ENCODE measurements around the gene DNAJC4.
A peak's percentile ranks its signal among the peaks of the same experiment; 100 is the strongest.

Gene DNAJC4

DNA sequence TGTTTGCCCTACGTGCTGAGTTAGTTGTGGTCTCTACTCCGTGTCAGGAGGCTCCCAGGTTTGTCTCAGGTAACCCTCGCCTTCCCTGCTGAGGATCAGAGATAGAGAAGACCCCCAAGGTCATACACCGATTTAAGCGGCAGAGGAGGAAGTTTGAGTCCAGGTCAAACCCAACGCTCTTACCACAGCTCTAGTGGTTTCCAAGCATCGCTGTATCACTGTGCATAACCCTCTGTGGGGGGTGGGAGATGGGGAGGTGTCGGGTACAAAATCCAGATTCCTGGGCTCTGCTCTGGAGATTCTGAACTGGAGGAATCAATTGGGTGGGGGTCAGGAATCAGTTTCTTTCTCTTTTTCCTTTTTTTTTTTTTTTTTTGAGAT is 627 bp downstream of the DNAJC4 start:
- no peak for DNase-seq

DNA sequence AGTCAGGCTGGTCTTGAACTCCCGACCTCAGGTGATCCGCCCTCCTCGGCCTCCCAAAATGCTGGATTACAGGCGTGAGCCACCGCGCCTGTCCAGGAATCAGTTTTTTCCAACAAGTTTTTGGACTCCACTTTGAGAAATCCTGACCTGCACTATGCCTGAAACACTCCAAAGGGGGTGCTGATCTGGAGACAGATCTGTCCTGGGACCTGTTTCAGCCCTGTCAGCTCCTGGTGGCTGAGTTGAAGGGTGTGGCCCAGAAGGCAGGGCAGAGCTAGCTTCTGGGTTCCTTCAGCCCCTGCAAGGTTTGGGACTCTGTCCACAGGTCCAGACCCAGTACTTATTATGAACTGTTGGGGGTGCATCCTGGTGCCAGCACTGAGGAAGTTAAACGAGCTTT is 1.2 kb downstream of the DNAJC4 start:
- no peak for DNase-seq

DNA sequence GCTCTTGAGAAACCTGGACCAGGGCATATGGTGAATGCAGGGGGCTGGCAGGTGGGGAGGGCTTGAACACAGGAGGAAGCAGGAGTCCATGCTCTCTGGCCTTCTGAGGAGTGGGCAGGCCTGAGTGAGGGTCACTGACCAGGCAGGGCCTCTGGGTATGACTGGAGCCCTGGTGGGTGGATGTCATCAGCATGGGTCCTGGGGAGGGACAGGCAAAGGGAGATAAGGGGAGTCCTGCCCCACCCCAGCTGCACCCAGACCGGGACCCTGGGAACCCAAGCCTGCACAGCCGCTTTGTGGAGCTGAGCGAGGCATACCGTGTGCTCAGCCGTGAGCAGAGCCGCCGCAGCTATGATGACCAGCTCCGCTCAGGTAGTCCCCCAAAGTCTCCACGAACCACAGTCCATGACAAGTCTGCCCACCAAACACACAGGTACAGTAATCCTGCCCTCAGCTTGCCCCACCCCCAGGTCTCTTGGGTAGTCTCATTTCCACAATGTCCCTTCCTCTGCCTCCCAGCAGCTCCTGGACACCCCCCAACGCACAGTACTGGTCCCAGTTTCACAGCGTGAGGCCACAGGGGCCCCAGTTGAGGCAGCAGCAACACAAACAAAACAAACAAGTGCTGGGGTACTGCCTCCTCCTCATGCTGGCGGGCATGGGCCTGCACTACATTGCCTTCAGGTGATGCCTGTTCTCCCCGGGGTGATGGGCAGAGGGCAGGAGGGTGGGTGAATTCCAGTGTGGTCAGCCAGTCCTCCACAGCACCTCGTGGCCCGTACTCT is 2.0 kb downstream of the DNAJC4 start:
- no peak for DNase-seq

DNA sequence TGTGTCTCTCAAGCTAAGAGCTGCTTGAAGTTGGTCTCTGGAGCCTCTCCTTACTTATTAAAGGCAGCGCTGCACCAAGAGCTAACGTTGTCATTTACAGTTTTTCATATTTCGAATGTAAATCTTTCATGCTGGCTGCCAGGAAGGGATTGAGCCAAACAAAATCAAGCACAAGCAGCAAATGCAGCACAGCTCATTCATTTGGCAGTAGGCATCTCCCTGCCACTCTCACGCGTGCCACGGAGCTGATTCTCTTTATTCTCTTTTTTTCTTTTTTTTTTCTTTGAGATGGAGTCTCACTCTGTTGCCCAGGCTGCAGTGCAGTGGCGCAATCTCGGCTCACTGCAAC is 2.6 kb downstream of the DNAJC4 start:
- no peak for DNase-seq

DNA sequence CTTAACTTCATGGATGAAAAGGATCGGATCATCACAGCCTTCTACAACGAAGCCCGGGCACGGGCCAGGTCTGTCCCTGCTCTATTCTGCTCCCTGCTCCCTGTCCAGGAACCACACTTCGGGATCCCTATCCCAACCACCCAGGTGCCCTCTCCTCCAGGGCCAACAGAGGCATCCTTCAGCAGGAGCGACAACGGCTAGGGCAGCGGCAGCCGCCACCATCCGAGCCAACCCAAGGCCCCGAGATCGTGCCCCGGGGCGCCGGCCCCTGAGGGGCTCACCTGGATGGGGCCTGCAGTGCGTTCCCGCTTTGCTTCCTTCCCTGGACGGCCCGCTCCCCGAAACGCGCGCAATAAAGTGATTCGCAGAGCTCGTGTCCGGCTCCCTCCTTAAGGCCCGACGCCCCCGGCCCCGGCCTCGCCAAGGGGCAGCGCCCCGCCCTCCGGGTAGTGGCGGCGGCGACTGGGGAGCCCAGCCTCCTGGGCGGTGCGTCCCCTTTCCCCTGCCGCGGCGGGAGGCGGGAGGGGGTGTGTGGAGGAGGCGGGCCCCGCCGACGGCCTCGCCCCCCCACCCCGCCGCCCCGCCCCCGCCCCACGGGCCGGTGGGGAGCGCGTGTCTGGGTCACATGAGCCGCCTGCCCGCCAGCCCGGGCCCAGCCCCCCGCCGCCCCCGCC is 3.7 kb downstream of the DNAJC4 start, which contains the start of gene VEGFB:
TSS of gene VEGFB (plus strand) at position 672 of the 674 bp plus-strand sequence. CDS start 250 bp downstream, outside the sequence.
- DNase-seq, result peak; percentile 22 to 31

DNA sequence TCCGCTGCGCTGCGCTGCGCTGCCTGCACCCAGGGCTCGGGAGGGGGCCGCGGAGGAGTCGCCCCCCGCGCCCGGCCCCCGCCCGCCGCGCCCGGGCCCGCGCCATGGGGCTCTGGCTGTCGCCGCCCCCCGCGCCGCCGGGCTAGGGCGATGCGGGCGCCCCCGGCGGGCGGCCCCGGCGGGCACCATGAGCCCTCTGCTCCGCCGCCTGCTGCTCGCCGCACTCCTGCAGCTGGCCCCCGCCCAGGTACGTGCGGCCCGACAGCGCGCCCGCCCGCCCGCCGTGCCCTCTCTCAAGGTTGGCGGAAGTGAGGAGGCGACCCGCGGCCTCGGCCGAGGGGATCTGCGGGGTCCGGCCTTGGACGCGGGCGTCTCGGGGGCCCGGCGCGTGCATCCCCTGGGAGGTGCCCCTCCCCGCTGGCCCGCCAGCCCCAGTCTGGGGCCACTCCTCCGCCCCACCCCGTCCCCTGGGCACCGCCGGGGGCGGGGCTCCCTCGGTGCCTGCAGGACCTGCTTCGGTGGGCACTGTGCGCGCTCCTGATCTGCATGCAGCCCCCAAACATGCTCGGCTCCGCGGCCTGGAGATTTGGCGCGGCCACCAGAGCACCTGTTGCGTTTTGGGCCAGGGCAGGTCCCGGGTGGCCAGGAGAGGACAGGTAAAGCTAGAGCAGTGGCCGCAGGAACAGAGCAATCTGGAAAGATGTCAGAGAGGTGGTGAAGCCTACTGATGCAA is 4.5 kb downstream of the DNAJC4 start:
- DNase-seq, result no peak

DNA sequence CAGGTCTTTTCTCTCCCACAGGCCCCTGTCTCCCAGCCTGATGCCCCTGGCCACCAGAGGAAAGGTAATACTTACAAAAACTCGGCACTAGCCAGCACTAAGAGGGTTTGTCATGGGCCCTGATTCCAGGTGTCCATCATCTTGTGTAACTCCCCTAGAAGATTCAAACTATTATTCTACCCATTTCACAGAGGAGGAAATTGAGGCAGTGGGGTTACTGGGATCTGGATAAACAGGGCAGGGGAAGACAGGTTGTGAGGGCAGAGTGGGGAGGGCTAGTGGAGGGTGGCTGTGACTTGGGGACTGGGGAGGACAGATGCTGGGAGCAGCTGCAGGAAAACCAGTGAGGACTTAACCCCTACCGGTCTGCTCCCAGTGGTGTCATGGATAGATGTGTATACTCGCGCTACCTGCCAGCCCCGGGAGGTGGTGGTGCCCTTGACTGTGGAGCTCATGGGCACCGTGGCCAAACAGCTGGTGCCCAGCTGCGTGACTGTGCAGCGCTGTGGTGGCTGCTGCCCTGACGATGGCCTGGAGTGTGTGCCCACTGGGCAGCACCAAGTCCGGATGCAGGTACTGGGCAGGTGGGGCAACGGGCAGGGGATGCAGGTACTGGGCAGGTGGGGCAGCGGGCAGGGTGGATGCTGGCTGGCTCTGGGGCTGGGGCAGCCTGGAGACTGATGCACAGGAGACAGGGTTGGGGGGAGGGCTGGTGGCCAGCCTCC is 5.3 kb downstream of the DNAJC4 start:
- DNase-seq, result no peak

DNA sequence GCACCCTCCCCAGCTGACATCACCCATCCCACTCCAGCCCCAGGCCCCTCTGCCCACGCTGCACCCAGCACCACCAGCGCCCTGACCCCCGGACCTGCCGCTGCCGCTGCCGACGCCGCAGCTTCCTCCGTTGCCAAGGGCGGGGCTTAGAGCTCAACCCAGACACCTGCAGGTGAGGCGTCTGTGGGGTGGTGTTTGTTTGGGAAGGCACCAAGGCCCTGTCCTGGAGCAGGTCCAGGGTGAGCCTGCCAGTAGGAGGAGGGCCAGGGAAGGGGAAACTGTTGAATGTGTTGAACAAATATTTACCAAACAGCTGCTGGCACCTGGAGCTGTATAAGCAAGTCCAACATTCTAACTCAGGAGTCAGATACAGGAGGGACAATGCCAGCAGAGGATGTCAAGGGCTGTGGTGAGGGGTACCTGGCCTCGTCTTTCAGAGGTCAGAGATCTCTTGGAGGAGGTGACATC is 7.2 kb downstream of the DNAJC4 start:
- no peak for DNase-seq

DNA sequence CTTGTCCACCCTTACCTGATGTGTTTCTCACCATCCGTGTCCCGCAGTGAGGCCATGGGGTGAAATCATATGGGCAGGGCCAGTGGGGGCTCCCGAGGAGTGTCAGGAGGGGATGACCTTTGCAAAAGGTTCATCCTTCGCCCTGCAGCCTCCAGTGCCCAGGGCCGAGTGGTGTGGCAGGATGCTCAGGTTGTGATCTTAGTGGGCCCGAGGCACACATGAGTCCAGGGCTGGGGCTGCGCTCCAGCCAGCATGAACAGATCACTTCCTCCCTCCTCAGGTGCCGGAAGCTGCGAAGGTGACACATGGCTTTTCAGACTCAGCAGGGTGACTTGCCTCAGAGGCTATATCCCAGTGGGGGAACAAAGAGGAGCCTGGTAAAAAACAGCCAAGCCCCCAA is 7.7 kb downstream of the DNAJC4 start:
- no peak for DNase-seq

DNA sequence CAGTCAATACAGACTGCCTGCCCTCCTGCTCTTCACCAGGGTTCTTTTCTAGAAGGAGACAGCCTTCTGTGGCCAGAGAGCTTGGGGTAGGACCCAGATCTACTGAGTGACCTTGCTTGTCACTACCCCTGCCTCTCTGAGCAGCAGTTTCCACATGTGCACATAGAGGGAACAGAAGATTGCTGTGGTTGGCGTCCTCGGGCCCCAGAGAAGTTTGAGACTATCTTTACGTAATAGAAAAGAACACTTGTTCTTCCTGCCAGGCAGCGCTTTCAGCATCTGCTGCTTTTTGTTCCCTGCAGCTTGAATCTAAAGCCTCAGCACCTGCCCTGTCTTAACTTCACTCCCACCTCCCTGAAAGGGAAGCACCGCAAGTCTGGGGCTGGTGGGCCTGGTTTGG is 8.7 kb downstream of the DNAJC4 start:
- no peak for DNase-seq

DNA sequence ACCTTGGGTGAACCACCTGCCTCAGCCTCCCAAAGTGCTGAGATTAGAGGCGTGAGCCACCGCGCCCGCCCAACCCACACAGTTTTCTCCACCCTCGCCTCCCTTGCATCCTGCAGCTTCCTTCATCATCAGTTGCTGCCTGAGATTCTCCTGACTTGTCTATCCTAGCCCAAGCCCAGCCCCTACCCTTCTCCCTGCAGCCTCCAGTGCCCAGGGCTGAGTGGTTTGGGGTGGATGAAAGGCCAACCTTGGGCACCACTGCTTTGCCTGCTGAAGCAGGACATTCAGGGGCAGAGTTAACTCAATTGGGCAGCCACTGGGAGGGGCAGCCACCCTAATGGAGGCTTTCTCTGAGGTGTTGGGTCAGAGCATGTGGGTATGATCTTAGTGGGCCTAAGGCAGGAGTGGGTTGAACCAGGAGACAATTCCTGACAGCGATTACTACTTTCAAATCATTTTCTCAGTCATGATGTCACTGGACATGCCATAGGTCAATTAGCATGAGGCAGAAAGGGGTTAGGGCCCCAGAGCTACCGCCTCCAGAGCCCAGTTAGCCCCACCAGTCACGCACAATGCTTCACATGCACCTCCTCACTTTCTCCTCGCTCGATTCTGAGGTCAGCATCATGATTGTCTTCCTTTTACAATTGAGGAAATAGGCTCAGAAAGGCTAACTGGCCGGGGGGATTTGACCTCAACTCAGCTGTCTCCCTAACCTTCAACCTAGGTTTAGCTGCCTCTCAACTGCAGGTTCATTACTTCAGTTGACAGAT is 9.5 kb downstream of the DNAJC4 start:
- DNase-seq, result no peak

DNA sequence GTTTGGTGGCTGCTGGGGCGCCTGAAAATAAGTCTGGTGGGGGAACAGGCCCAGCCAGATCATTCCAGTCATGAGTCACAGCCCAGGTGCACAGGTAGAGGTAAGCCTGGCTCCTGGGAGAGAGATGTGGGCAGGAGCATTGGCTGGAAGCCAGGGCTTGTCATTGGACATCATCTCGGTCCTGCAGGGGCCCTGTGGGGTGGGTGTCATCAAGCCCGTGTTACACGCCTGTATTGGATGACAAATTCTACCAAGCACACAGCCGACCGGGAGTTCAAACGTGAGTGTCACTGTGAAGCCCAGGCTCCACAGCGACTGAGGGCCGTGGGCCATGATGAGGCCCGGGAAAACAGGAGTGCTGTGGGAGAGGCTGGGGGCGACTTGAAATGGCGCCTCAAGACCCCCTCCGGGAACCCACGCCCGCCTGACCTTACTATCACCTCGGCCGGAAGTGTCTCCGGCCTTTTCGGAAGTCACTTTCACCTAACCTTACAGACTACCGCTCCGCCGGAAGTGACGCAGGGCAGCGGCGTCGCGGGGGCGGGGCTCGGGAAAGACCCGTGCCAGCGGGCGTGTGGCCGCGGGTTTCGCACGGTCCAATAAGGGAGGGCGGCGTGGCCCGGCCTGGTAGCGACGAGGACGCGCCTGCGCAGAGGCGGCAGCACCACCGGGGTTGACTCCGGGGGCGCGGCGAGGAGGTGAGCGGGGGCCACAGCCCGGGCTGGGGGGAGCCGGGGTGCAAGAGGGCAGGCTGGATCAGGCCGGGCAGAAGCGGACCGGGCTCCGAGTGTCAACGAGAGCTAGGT is 10.3 kb downstream of the DNAJC4 start, which contains the start of gene FKBP2:
TSS of gene FKBP2 (plus strand) at position 661 of the 806 bp plus-strand sequence. CDS start 1,293 bp downstream, outside the sequence.
- DNase-seq, result peak; percentile 87 to 88

DNA sequence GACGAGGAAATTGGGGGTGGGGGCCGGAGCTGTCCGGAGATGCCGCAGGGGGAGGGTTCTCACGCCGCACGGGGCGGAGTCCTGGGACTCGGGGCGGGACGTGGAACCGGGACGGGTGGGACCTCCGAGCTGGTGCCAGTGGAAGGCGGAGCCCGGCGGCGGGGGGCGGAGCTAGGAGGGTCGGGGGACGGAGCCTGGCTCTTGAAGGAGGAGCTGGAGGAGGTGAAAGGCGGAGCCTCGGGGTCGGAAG is 10.8 kb downstream of the DNAJC4 start:
- DNase-seq, result peak in 1 of 2 experiments; percentile 98

DNA sequence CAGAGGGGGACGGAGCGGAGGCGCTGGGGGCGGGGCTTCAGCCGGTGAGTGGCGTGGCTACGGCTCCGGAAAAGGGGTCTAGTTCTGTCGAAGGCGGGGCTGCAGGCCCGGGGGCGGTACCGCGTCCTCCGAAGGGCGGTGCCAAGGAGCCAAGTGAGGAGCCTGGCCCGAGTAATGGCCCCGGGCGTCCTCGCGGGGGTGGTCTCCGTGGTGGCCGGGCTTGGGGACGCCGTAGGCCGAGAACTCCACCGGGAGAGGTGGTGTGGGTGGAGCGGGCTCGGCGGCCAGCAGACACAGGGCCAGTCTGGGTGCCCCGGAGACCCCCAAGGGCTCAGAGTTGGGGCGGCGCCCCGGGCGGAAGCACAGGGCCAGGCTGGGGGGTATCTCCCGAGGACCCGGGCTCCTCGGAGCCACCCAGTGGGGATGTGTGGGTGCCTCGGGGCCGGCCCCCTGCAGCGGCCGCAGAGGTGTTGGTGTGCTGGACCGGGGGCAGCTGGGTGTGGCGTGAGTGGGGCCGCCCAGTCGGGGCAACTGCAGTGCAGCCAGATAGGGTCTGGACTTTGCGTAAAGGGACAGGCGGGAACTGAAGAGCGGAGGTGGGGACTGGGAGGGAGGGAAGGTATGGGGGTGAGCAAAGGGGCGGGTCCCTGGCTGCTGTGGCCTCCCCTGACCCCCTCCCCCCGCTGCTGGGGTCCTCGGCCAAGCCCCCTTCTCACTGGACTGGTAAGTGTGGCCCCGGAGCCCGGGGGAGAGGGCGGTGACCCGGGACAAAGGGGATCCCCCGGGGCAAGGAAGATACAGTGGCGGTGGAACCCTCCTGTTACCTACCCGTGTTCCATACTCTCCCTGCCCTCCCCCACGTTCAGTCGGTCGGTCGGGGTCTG is 11.4 kb downstream of the DNAJC4 start:
- peak; percentile 19 to 96 for DNase-seq

DNA sequence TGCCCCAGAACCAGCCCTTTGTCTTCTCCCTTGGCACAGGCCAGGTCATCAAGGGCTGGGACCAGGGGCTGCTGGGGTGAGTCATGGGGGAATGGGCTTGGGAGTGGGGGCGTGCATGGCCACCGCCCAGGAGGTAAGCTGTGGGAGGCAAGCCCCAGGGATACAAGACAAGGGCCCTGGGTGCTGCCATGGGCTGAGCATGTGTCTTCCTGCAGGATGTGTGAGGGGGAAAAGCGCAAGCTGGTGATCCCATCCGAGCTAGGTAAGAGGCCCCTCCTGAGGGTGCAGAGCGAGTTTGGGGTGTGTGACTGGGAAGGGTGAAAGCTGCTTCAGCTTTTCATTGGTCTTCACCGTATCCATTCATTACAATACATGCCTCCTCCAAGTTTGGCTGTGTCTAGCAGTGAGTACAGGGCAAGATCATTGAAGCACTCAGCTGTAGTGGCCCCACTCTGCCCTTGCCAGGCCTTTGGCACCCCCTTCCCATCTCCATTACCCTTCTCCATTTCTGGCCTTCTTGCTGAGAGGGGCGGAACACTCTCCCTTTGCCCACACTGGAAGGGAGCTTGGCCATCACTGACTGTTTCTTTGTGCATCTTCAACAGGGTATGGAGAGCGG is 13.0 kb downstream of the DNAJC4 start:
- DNase-seq, result no peak

DNA sequence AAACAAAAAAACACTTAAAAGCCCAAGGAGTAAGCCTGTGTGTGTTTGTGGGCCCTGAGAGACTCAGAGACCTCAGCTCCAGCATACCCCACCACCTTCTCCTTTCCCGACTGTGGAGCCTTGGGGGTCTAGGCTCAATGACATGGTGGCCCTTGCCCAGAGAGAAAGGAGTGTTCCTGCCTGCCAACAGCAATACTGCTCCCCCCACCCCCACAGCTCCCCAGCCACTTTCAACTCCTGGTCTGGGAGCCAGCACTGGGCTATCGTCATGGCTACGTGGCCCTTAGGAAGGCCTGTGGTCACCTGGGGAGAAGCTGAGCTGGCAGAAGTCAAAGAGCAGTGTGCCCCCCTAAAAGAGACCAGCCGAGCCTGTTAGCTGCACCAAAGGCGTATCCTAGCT is 13.8 kb downstream of the DNAJC4 start:
- no peak for DNase-seq

DNA sequence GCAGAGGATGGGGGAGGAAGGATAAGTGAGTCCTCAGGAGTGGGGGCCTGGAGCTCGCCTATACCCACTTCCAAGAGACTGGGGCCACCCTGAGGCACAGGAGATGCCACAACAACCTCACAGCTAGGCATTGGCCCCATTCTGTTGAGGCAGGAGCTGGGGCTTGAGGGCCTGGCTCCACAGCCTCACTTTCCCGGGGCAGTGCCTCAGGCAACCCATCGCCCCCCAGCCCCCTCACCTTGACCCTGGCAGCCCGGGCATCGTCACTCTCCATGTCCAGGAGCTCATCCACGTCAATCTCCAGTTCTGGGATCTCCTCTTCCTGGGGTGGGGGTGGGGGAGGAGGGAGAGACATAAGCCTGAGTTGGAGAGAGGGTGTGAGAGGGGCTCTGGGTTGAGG is 14.6 kb downstream of the DNAJC4 start:
- DNase-seq, result no peak

DNA sequence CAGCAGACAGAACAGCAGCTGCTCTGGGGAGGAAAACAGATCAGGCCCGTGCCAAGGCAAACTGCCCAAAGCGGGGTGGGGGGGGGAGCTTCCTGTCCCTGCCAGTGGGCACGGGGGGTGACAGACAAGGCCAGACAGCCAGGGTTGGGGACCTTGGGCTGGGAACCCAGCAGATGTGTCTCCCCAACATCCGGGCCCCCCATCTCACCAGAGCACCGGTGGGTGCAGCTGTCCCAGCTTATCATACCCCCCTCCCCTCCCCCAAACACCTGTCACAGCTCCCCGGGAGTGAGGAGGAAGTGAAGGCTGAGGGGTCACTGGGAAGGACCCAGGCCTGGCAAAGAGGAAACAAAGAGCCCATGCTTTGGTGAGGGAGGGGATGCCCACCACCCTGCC is 15.1 kb downstream of the DNAJC4 start:
- no peak for DNase-seq

DNA sequence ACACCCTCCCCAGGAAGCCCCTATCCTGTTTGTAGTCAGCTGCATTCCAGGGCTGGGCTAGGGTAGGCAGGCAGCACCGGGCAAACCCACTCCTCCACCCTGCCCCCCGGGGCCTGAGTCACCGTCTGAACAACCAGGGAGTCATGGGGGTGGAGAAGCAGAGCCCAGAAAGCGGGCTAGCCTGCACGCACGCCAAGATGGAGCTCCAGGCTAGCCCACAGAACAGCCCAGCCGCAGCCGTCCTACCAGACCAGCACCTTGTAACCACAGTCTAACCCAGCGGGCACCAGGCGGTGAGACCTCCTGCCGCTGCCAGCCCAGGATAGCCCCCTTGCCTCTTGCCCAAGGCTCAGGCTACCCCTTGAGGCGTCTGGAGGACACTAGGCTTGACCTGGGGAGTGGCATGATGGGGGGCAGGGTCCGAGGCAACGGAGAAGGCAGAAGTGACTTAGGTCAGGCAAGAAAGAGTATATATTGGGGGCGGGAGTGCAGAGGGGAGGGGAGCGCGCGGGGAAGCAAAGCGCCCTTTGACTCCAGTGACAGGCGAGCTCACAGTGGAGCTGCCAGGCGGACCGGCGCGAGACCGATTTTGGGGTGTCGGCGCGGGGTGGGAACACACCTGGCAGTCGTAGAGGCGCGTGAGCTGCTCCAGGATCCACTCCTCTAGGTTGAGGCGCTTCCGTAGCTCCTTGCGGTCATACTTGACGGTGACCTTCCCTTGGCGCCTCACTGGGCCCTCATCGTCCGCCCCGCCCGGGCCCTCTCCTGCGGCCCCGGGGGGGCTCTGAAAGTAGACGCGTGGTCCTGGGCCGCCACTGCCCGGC is 15.7 kb downstream of the DNAJC4 start:
- DNase-seq, result peak; percentile 35 to 49
